ENCODE measurements around the gene MRTFA. TPM values are rescaled to one million over a fixed set of nuclear protein-coding genes. Genes with fewer than 3 reads are reported as not detected.
A peak's percentile ranks its signal among the peaks of the same experiment; 100 is the strongest.

MRTFA gene
- total and polyA plus RNA-seq, 4 donors: 7.5 to 22.0 (median 9.6) TPM

- Histone ChIP-seq H3K36me3 (ENCODE audit: control insufficient read depth in 4 of 4, insufficient read depth in 3 of 4, low read depth in 1 of 4, low read length in 3 of 4) (no peaks in the 10 kb centered on the region), H3K9me3 (ENCODE audit: control insufficient read depth in 4 of 4, low read length in 3 of 4) (no peaks in the 10 kb centered on the region), H3K4me3 (ENCODE audit: low read depth in 1 of 3, low read length in 3 of 3) (no peak overlapping the region), H3K9ac (ENCODE audit: low read depth in 1 of 2, low read length in 2 of 2) (no peak overlapping the region), H3K27me3 (ENCODE audit: control insufficient read depth in 4 of 4, insufficient read depth in 4 of 4, low read length in 3 of 4) (no peaks in the 10 kb centered on the region), H3K27ac (ENCODE audit: low read depth in 1 of 2, low read length in 2 of 2) (no peak overlapping the region), H3K4me1 (ENCODE audit: control insufficient read depth in 4 of 4, insufficient read depth in 4 of 4, low read length in 3 of 4) (peaks cover 2 to 9% (median 6%) of the 10 kb centered on the region in 4 donors)
- TF ChIP-seq TAF1 (conservative IDR thresholded peaks at IDR 0.05) (no peak), JUND (IDR thresholded peaks at IDR 0.05) (peak in 1 of 2 donors; percentile 53)
- no peak for DNase-seq (ENCODE audit: low spot score)
These were observed 137.3 kb downstream of the MRTFA start for GRCh38 chr22:40499209-40499623.

- WGBS: 67% methylated on average over 6 of the region's 6 CpGs
- Histone ChIP-seq H3K36me3 (ENCODE audit: control insufficient read depth in 4 of 4, insufficient read depth in 3 of 4, low read depth in 1 of 4, low read length in 3 of 4) (no peaks in the 10 kb centered on the region), H3K4me1 (ENCODE audit: control insufficient read depth in 4 of 4, insufficient read depth in 4 of 4, low read length in 3 of 4) (peaks cover 2 to 9% (median 6%) of the 10 kb centered on the region in 4 donors), H3K27ac (ENCODE audit: low read depth in 1 of 2, low read length in 2 of 2) (no peak overlapping the region), H3K4me3 (ENCODE audit: low read depth in 1 of 3, low read length in 3 of 3) (no peak overlapping the region), H3K27me3 (ENCODE audit: control insufficient read depth in 4 of 4, insufficient read depth in 4 of 4, low read length in 3 of 4) (no peaks in the 10 kb centered on the region), H3K9me3 (ENCODE audit: control insufficient read depth in 4 of 4, low read length in 3 of 4) (no peaks in the 10 kb centered on the region), H3K9ac (ENCODE audit: low read depth in 1 of 2, low read length in 2 of 2) (no peak overlapping the region)
- DNase-seq (ENCODE audit: low spot score): no peak
- TF ChIP-seq SP1 (IDR thresholded peaks at IDR 0.05) (no peak), EGR1 (IDR thresholded peaks at IDR 0.05; ENCODE audit: low read depth in 2 of 2) (no peak), HNF4G (IDR thresholded peaks at IDR 0.05) (no peak), NR2F2 (IDR thresholded peaks at IDR 0.05) (no peak), RXRA (IDR thresholded peaks at IDR 0.05) (no peak), JUND (IDR thresholded peaks at IDR 0.05) (no peak), HNF4A (conservative IDR thresholded peaks at IDR 0.05) (no peak), ATF3 (IDR thresholded peaks at IDR 0.05) (no peak), MAX (IDR thresholded peaks at IDR 0.05) (no peak), REST (IDR thresholded peaks at IDR 0.05) (no peak), GABPA (IDR thresholded peaks at IDR 0.05 in 1 of 2, conservative IDR thresholded peaks at IDR 0.05 in 1 of 2) (no peak), TAF1 (conservative IDR thresholded peaks at IDR 0.05) (no peak), RAD21 (IDR thresholded peaks at IDR 0.05) (no peak), FOXA2 (IDR thresholded peaks at IDR 0.05) (no peak), ZBTB33 (IDR thresholded peaks at IDR 0.05) (no peak), FOXA1 (IDR thresholded peaks at IDR 0.05) (no peak), CTCF (IDR thresholded peaks at IDR 0.05; ENCODE audit: low read depth, low read length, missing input control) (no peak), YY1 (IDR thresholded peaks at IDR 0.05) (no peak)
These were observed 137.9 kb downstream of the MRTFA start for GRCh38 chr22:40498420-40499208.
